ENCODE results near the gene RIPK4.
"Not testable (repeated sequence)": the region's sequence is repeated elsewhere in the genome, so short reads cannot be mapped to it uniquely, and the experiment has no call there.

The RIPK4 gene

GRCh38 chr21:41794600-41794999, 27.7 kb upstream of the RIPK4 start:
- DNase-seq: no peak

GRCh38 chr21:41792711-41793110, 25.9 kb upstream of the RIPK4 start:
- DNase-seq: no peak

- no peak for DNase-seq
These were observed 19.7 kb upstream of the RIPK4 start for GRCh38 chr21:41786509-41786987.

GRCh38 chr21:41785262-41785661, 18.4 kb upstream of the RIPK4 start:
- not testable (repeated sequence) for DNase-seq

GRCh38 chr21:41784456-41785102, 17.7 kb upstream of the RIPK4 start:
- DNase-seq: no peak

GRCh38 chr21:41783476-41784180, 16.8 kb upstream of the RIPK4 start:
- DNase-seq: no peak

- DNase-seq: no peak
These were observed 14.2 kb upstream of the RIPK4 start for GRCh38 chr21:41781050-41781410.

GRCh38 chr21:41780337-41781049, 13.6 kb upstream of the RIPK4 start:
- DNase-seq: no peak

- DNase-seq: no peak
These were observed 12.8 kb upstream of the RIPK4 start for GRCh38 chr21:41779659-41780058.

- DNase-seq: no peak
These were observed 12.2 kb upstream of the RIPK4 start for GRCh38 chr21:41778930-41779600.

GRCh38 chr21:41777951-41778815, 11.3 kb upstream of the RIPK4 start:
- DNase-seq: no peak

- no peak for DNase-seq
These were observed 9.9 kb upstream of the RIPK4 start for GRCh38 chr21:41776778-41777177.

- no peak for DNase-seq
These were observed 8.3 kb upstream of the RIPK4 start for GRCh38 chr21:41775149-41775472.

- DNase-seq: no peak
These were observed 7.8 kb upstream of the RIPK4 start for GRCh38 chr21:41774467-41775148.

GRCh38 chr21:41772351-41773080, 5.7 kb upstream of the RIPK4 start:
- no peak for DNase-seq

- DNase-seq: no peak
These were observed 4.7 kb upstream of the RIPK4 start for GRCh38 chr21:41771625-41771945.

GRCh38 chr21:41770901-41771624, 4.2 kb upstream of the RIPK4 start:
- no peak for DNase-seq

- no peak for DNase-seq
These were observed 3.1 kb upstream of the RIPK4 start for GRCh38 chr21:41769933-41770332.

- no peak for DNase-seq
These were observed 2.7 kb upstream of the RIPK4 start for GRCh38 chr21:41769521-41769920.

- no peak for DNase-seq
These were observed 2.3 kb upstream of the RIPK4 start for GRCh38 chr21:41769111-41769510.

Data from T-helper 1 cell (primary cell).